NB4 (cell line): ENCODE data around the gene WDR5.

Experiments
- MYC ChIP-seq: IDR thresholded peaks from 2 replicates; pipeline ENCODE4 v1.6.1; 2011; ENCODE audit warnings: low read depth, low read length
- TF ChIP-seq, protein P1 (sequence below): IDR thresholded peaks from 2 replicates; pipeline ENCODE4 v1.6.1; 2011; ENCODE audit warnings: low read depth, low read length
- TF ChIP-seq, protein P2 (sequence below): IDR thresholded peaks from one replicate; pipeline ENCODE4 v1.5.1; 2012; ENCODE audit warnings: low read depth, low read length

DNA sequence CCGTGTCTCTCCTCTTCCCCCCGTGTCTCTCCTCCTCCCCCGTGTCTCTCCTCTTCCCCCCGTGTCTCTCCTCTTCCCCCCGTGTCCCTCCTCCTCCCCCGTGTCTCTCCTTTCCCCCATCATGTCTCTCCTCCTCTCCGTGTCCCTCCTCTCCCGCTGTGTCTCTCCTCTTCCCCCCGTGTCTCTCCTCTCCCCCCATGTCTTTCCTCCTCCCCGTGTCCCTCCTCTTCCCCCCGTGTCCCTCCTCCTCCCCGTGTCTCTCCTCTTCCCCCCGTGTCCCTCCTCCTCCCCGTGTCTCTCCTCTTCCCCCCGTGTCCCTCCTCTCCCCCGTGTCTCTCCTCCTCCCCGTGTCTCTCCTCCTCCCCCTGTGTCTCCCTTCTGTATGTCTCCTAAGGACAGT, 41.3 kb downstream of the WDR5 start:
- TF ChIP-seq, protein P1, sequence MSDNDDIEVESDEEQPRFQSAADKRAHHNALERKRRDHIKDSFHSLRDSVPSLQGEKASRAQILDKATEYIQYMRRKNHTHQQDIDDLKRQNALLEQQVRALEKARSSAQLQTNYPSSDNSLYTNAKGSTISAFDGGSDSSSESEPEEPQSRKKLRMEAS: no peak
- TF ChIP-seq MYC: no peak
- TF ChIP-seq, protein P2, sequence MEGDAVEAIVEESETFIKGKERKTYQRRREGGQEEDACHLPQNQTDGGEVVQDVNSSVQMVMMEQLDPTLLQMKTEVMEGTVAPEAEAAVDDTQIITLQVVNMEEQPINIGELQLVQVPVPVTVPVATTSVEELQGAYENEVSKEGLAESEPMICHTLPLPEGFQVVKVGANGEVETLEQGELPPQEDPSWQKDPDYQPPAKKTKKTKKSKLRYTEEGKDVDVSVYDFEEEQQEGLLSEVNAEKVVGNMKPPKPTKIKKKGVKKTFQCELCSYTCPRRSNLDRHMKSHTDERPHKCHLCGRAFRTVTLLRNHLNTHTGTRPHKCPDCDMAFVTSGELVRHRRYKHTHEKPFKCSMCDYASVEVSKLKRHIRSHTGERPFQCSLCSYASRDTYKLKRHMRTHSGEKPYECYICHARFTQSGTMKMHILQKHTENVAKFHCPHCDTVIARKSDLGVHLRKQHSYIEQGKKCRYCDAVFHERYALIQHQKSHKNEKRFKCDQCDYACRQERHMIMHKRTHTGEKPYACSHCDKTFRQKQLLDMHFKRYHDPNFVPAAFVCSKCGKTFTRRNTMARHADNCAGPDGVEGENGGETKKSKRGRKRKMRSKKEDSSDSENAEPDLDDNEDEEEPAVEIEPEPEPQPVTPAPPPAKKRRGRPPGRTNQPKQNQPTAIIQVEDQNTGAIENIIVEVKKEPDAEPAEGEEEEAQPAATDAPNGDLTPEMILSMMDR: no peak
